ENCODE results near the gene UBAC1.

DNA sequence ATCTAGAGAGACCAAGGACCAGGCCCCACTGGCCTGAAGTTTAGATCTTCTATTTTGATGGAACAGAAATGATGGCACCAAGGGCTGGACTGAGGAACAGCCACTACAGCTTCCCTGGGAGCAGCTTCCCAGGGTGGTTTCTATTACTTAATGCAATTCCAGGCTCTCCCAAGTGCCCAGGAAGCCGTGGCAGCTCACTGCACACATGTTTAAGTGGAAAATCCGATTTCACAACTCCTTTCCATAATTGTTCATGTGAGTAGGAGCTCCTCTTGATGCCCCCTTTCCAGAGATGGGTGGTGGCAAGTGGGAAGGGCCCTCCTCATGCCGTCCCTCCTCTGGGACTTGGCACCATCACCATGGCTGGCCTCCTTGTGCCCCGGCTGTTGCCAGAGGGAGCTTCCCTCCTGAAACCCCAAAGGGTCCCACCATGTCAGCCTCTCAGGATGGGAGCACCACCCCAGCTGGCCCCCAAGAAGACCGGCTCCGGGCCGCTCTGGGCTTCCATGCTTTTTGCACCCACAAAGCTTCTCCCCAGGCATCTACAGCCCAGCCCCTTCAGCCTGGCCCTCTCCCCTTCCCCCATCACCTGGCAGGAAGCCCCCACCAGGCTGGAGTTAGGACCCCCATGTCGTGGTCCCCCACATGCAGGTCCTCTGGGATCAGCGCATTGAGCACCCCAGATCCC, 9.1 kb upstream of the UBAC1 start:
- TF ChIP-seq POLR2A (IDR thresholded peaks at IDR 0.05; ENCODE audit: low read length) (no peak), GATA1 (IDR thresholded peaks at IDR 0.05; ENCODE audit: low read depth, low read length) (no peak)

Measured in erythroblast (primary cell).